HepG2 (cell line): ENCODE data around the gene TUFM. TPM values are rescaled to one million over a fixed set of nuclear protein-coding genes. Genes with fewer than 3 reads are reported as not detected.

Experiments
- ATAC-seq: fragments of 200-7000 bp; cut with Tn5 transposase; 3 replicates; pipeline ENCODE4 v1.9.1; 2020; ENCODE audit warnings: mild to moderate bottlenecking, moderate library complexity
- BruUV-seq: library from RNA; stranded (reverse); fragments of 400-500 nt; replicated peaks from 2 replicates; lab custom pipeline; 2021; lab: Mats Ljungman, UMichigan
- CTCF ChIA-PET: fragments of 300-600 bp; formaldehyde crosslinking; extraction: SDS; loops from one replicate; lab custom pipeline; 2021; ENCODE audit warnings: low total read pairs, inconsistent platforms, low intra/inter-chr PET ratio; lab: Yijun Ruan, JAX
- POLR2A ChIA-PET: fragments of 350-600 bp; sonication (Branson Sonifier 250); formaldehyde crosslinking; loops from one replicate; lab custom pipeline; 2020; ENCODE audit warnings: antibody characterized with exemption, inconsistent platforms; lab: Yijun Ruan, JAX
- DNase-seq: peaks from one replicate; pipeline ENCODE4 v3.0.0-alpha.2; 2015; ENCODE audit warnings: low spot score
- FAIRE-seq: peaks from 3 replicates; lab custom pipeline; 2011; peaks lifted over from hg19 to GRCh38; lab: Jason Lieb, UNC
- H2AFZ ChIP-seq: one replicate; pipeline ENCODE4 v1.6.1; 2011; ENCODE audit warnings: low read length, inconsistent platforms
- H3K27ac ChIP-seq: fragments of 300-600 bp; 3 replicates; pipeline ENCODE4 v1.8.0; 2011; ENCODE audit warnings: mixed run types, mild to moderate bottlenecking, mixed read lengths, low read length, inconsistent platforms; ENCODE audit not compliant: insufficient read depth; ENCODE audit errors: extremely low read length
- H3K27me3 ChIP-seq, 2 experiments: fragments of 200-600 bp in 1 of 2; 2 replicates in 1 of 2; 3 replicates in 1 of 2; pipeline versions ENCODE4 v1.6.0 to v1.8.0; 2011; ENCODE audit warnings: low read length in 2 of 2, mild to moderate bottlenecking in 2 of 2, moderate library complexity in 2 of 2, inconsistent platforms in 1 of 2; ENCODE audit not compliant: insufficient read depth in 2 of 2, control insufficient read depth in 1 of 2
- H3K36me3 ChIP-seq, 2 experiments: fragments of 200-600 bp in 1 of 2; replicated peaks in 1 of 2; 2 replicates in 1 of 2; 3 replicates in 1 of 2; pipeline versions ENCODE4 v1.5.1 to v1.8.0; 2011; ENCODE audit warnings: low read length in 2 of 2, inconsistent platforms in 1 of 2; ENCODE audit not compliant: insufficient read depth in 2 of 2, control insufficient read depth in 1 of 2
- H3K4me1 ChIP-seq: 2 replicates; pipeline ENCODE4 v1.5.1; 2012; ENCODE audit warnings: low read length, inconsistent platforms; ENCODE audit not compliant: insufficient read depth
- H3K4me2 ChIP-seq: 2 replicates; pipeline ENCODE4 v1.6.0; 2011; ENCODE audit warnings: low read depth, low read length, inconsistent platforms
- H3K4me3 ChIP-seq, 3 experiments: fragments of 200-600 bp in 1 of 3; sonication (generic), shearing (Covaris generic) in 1 of 3; replicated peaks in 1 of 3; 2 replicates each; pipeline ENCODE4 v1.5.1; 2011 to 2016; ENCODE audit warnings: low read length in 3 of 3, inconsistent platforms in 2 of 3, low read depth in 2 of 3, mild to moderate bottlenecking in 2 of 3, control low read depth in 1 of 3, mixed read lengths in 1 of 3; ENCODE audit not compliant: insufficient read depth in 1 of 3
- H3K79me2 ChIP-seq: one replicate; pipeline ENCODE4 v1.6.1; 2011; ENCODE audit warnings: low read length, inconsistent platforms; ENCODE audit not compliant: insufficient read depth
- H3K9ac ChIP-seq: 2 replicates; pipeline ENCODE4 v1.6.0; 2011; ENCODE audit warnings: mild to moderate bottlenecking, low read depth, low read length, inconsistent platforms; ENCODE audit not compliant: insufficient read depth
- H3K9me3 ChIP-seq: 2 replicates; pipeline ENCODE4 v1.5.1; 2012; ENCODE audit warnings: mild to moderate bottlenecking, low read length
- H4K20me1 ChIP-seq: 2 replicates; pipeline ENCODE4 v1.6.0; 2011; ENCODE audit warnings: inconsistent platforms, mild to moderate bottlenecking, low read length, moderate library complexity; ENCODE audit not compliant: insufficient read depth
- AGO1 ChIP-seq: fragments of 200-400 bp; formaldehyde crosslinking; IDR thresholded peaks from 2 replicates; pipeline ENCODE4 v1.6.1; 2017; ENCODE audit warnings: mild to moderate bottlenecking, low read depth, low read length, moderate library complexity; ENCODE audit not compliant: poor library complexity, severe bottlenecking
- AGO2 ChIP-seq: fragments of 200-400 bp; formaldehyde crosslinking; optimal IDR thresholded peaks from 2 replicates; pipeline ENCODE3; 2017; ENCODE audit warnings: mild to moderate bottlenecking, low read depth, low read length, moderate library complexity
- BRD4 ChIP-seq: sonication (generic); formaldehyde crosslinking; IDR thresholded peaks from 2 replicates; pipeline ENCODE4 v1.4.0; 2020; ENCODE audit warnings: missing genetic modification reagents
- HNF4G ChIP-seq, 2 experiments: sonication (generic) in 1 of 2; formaldehyde crosslinking in 1 of 2; IDR thresholded peaks; 2 replicates each; pipeline versions ENCODE4 v1.4.0 to v1.6.1; 2011 to 2020; ENCODE audit warnings: borderline replicate concordance in 2 of 2, low read depth in 2 of 2, mild to moderate bottlenecking in 2 of 2, low read length in 1 of 2, missing genetic modification reagents in 1 of 2, moderate library complexity in 1 of 2
- KAT8 ChIP-seq: IDR thresholded peaks from 2 replicates; pipeline ENCODE4 v1.6.1; 2016; ENCODE audit warnings: missing genetic modification reagents, missing compliant biosample characterization
- MEF2D ChIP-seq: sonication (generic); formaldehyde crosslinking; IDR thresholded peaks from 2 replicates; pipeline ENCODE4 v1.5.1; 2020; ENCODE audit warnings: mild to moderate bottlenecking, missing genetic modification reagents
- NONO ChIP-seq, 2 experiments: fragments of 450-650 bp in 1 of 2; sonication (generic) in 1 of 2; formaldehyde crosslinking in 1 of 2; IDR thresholded peaks in 1 of 2; conservative IDR thresholded peaks in 1 of 2; 2 replicates each; pipeline versions ENCODE4 v1.6.1 to v1.8.0; 2017 to 2022; ENCODE audit warnings: mild to moderate bottlenecking in 1 of 2, missing genetic modification reagents in 1 of 2, moderate library complexity in 1 of 2
- POLR2A ChIP-seq, 2 experiments: IDR thresholded peaks; 2 replicates each; pipeline ENCODE4 v1.6.1; 2011; ENCODE audit warnings: low read depth in 2 of 2, low read length in 2 of 2, mild to moderate bottlenecking in 1 of 2, moderate library complexity in 1 of 2; ENCODE audit not compliant: insufficient read depth in 1 of 2
- RAD21 ChIP-seq: fragments of 450-650 bp; formaldehyde crosslinking; IDR thresholded peaks from 2 replicates; pipeline ENCODE4 v1.5.0; 2020; ENCODE audit warnings: mild to moderate bottlenecking
- RBM22 ChIP-seq: fragments of 200-400 bp; formaldehyde crosslinking; optimal IDR thresholded peaks from 2 replicates; pipeline ENCODE3; 2017; ENCODE audit warnings: mild to moderate bottlenecking, low read length, moderate library complexity
- STAG1 ChIP-seq: sonication (generic); formaldehyde crosslinking; IDR thresholded peaks from 2 replicates; pipeline ENCODE4 v1.4.0; 2020; ENCODE audit warnings: missing genetic modification reagents
- TARDBP ChIP-seq: sonication (generic); formaldehyde crosslinking; IDR thresholded peaks from 2 replicates; pipeline ENCODE4 v1.8.0; 2022; ENCODE audit warnings: mild to moderate bottlenecking, missing genetic modification reagents
- TMF1 ChIP-seq: sonication (generic); formaldehyde crosslinking; IDR thresholded peaks from 2 replicates; pipeline ENCODE4 v1.8.1; 2022; ENCODE audit warnings: low read depth, missing genetic modification reagents
- ZNF329 ChIP-seq: sonication (generic); formaldehyde crosslinking; IDR thresholded peaks from 2 replicates; pipeline ENCODE4 v1.9.0; 2021; ENCODE audit warnings: low read depth, mild to moderate bottlenecking, missing genetic modification reagents
- ZNF562 ChIP-seq: sonication (generic); formaldehyde crosslinking; IDR thresholded peaks from 2 replicates; pipeline ENCODE4 v1.8.0; 2022; ENCODE audit warnings: missing genetic modification reagents, borderline replicate concordance
- ZNF670 ChIP-seq: sonication (generic); formaldehyde crosslinking; IDR thresholded peaks from 2 replicates; pipeline ENCODE4 v1.8.0; 2022; ENCODE audit warnings: mild to moderate bottlenecking, missing genetic modification reagents, borderline replicate concordance
- ZSCAN29 ChIP-seq: sonication (generic); formaldehyde crosslinking; conservative IDR thresholded peaks from 2 replicates; pipeline ENCODE4 v1.4.0; 2020; ENCODE audit warnings: mild to moderate bottlenecking, missing genetic modification reagents
- WGBS: methylation state at CpG from one replicate; pipeline ENCODE4 v1.1.6; 2017; ENCODE audit warnings: low lambda C conversion rate; 5-methylcytosine and 5-hydroxymethylcytosine counted together
- in situ Hi-C: cut with HindIII; loops from 2 replicates; pipeline ENCODE4 v1.10.0; 2017; ENCODE audit warnings: low pct_unique_long_range_greater_than_20kb; ENCODE audit not compliant: extremely low pct_ligation_motif_present
- intact Hi-C: fragments of 100-400 bp; cut with micrococcal nuclease; formaldehyde crosslinking; loops from one replicate; pipeline ENCODE4 v1.10.0; 2022; ENCODE audit not compliant: unreplicated experiment
- polyA plus RNA-seq, 8 experiments: library from polyadenylated mRNA; depleted of rRNA in 3 of 8; stranded (reverse) in 7 of 8; unstranded in 1 of 8; fragments of >200 nt; fragmentation: Illumina TruSeq in 4 of 8; extraction: Trizol in 4 of 8; gene quantifications; 2 replicates each; pipeline versions ENCODE4 v1.2.1 to v1.2.3, GENCODE V29; 2011 to 2016; ENCODE audit warnings: low read depth in 4 of 8, missing spikeins in 1 of 8, mixed read lengths in 1 of 8; ENCODE audit not compliant: insufficient read depth in 1 of 8
- total RNA-seq, 5 experiments: library from RNA; depleted of rRNA; stranded (reverse); fragments of >200 nt; fragmentation: Illumina TruSeq; extraction: Trizol; gene quantifications; 2 replicates each; pipeline ENCODE4 v1.2.3, GENCODE V29; 2016; ENCODE audit warnings: low read depth in 1 of 5
- TF ChIP-seq, protein P1 (sequence below): sonication (generic); formaldehyde crosslinking; IDR thresholded peaks from 2 replicates; pipeline ENCODE4 v1.5.0; 2020; ENCODE audit warnings: missing genetic modification reagents
- TF ChIP-seq, protein P2 (sequence below): IDR thresholded peaks from 2 replicates; pipeline ENCODE4 v1.6.1; 2018; ENCODE audit warnings: missing genetic modification reagents, mild to moderate bottlenecking, missing compliant biosample characterization
- TF ChIP-seq, protein P3 (sequence below): sonication (generic); formaldehyde crosslinking; IDR thresholded peaks from 2 replicates; pipeline ENCODE4 v1.5.1; 2020; ENCODE audit warnings: missing genetic modification reagents, mild to moderate bottlenecking, borderline replicate concordance

Gene TUFM
- total and polyA plus RNA-seq, 2 of the 13 experiments (the other 11 are each of a cell fraction or from before 2014, with no cell fraction given) = 206 to 298 TPM

DNA sequence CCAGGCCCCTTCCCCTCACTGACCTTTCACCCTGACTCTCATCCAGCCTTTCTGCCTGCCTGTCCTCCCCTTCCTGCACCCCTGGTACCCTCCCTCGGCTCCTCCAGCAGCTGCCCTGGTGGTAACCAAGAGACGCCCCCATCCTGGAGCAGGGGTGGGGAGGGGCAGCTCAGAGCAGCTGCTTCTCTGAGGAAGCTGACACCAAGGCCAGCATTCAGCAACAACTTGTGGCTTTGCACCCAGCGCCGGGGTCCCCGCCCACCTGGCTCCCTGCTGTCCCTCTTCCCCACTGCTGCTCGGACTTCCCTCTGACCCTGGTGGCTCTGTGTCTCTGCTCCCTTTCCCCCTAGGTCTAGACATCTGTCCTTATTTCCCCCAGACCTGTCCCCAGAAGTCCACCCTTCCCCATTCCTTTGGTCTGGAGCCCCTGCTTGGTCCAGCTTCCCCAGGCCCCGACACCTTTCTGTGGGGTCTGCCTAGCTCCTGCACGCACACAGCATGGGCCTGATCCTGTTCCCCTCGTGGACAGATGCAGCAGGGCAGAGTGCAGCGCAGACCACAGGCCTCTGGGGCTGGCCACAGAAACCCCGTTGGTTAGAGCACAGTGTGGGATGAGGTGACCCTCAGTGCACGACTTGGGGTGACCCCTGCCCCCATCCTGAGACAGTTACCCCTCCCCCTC lies 31.0 kb upstream of the TUFM start:
- Histone ChIP-seq H3K4me3 (no peak overlapping the region), H3K4me2 (no peak overlapping the region), H3K79me2 (no peaks in the 10 kb centered on the region), H3K9me3 (no peaks in the 10 kb centered on the region), H3K36me3 (peaks cover 17 to 24% of the 10 kb centered on the region in 2 experiments; a peak in 4 of 5 replicates), H3K27me3 (no peaks in the 10 kb centered on the region), H3K9ac (no peak overlapping the region), H3K27ac (no peak overlapping the region), H4K20me1 (no peaks in the 10 kb centered on the region)
- no peak for FAIRE-seq
- intact Hi-C loops (no loop called here), in situ Hi-C loops (no loop called here)
- peak; percentile 22 for ATAC-seq
- BruUV-seq = no TSS peak
- CTCF ChIA-PET = no interaction called here
- no peak for DNase-seq
- no peak for TF ChIP-seq ZNF562 (CRISPR knock-in tag)
- TF ChIP-seq, protein P1, sequence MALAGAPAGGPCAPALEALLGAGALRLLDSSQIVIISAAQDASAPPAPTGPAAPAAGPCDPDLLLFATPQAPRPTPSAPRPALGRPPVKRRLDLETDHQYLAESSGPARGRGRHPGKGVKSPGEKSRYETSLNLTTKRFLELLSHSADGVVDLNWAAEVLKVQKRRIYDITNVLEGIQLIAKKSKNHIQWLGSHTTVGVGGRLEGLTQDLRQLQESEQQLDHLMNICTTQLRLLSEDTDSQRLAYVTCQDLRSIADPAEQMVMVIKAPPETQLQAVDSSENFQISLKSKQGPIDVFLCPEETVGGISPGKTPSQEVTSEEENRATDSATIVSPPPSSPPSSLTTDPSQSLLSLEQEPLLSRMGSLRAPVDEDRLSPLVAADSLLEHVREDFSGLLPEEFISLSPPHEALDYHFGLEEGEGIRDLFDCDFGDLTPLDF (CRISPR knock-in tag) = no peak
- no peak for TF ChIP-seq BRD4
- TF ChIP-seq, protein P2, sequence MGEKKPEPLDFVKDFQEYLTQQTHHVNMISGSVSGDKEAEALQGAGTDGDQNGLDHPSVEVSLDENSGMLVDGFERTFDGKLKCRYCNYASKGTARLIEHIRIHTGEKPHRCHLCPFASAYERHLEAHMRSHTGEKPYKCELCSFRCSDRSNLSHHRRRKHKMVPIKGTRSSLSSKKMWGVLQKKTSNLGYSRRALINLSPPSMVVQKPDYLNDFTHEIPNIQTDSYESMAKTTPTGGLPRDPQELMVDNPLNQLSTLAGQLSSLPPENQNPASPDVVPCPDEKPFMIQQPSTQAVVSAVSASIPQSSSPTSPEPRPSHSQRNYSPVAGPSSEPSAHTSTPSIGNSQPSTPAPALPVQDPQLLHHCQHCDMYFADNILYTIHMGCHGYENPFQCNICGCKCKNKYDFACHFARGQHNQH (CRISPR knock-in tag) = no peak
- TF ChIP-seq RAD21 = 0 out of 2 replicates have a peak, but pooled peaks have one; percentile 9
- TF ChIP-seq RBM22 = peak; percentile 62
- no peak for TF ChIP-seq ZNF670 (CRISPR knock-in tag)
- TF ChIP-seq POLR2A (IDR thresholded peaks at IDR 0.05; ENCODE audit: insufficient read depth in 1 of 2, low read depth in 2 of 2, low read length in 2 of 2) = peak in 1 of 2 experiments; percentile 34; a peak in 1 of 4 replicates
- TF ChIP-seq TMF1 (CRISPR knock-in tag) = no peak
- no peak for TF ChIP-seq NONO (IDR thresholded peaks at IDR 0.05)
- no peak for TF ChIP-seq NONO (CRISPR knock-in tag; conservative IDR thresholded peaks at IDR 0.05)
- TF ChIP-seq, protein P3, sequence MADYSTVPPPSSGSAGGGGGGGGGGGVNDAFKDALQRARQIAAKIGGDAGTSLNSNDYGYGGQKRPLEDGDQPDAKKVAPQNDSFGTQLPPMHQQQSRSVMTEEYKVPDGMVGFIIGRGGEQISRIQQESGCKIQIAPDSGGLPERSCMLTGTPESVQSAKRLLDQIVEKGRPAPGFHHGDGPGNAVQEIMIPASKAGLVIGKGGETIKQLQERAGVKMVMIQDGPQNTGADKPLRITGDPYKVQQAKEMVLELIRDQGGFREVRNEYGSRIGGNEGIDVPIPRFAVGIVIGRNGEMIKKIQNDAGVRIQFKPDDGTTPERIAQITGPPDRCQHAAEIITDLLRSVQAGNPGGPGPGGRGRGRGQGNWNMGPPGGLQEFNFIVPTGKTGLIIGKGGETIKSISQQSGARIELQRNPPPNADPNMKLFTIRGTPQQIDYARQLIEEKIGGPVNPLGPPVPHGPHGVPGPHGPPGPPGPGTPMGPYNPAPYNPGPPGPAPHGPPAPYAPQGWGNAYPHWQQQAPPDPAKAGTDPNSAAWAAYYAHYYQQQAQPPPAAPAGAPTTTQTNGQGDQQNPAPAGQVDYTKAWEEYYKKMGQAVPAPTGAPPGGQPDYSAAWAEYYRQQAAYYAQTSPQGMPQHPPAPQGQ (CRISPR knock-in tag) = no peak
- TF ChIP-seq AGO1 = peak; percentile 28
- peak; percentile 63 for TF ChIP-seq AGO2
- no peak for TF ChIP-seq TARDBP (CRISPR knock-in tag)
- no peak for TF ChIP-seq ZSCAN29
- TF ChIP-seq HNF4G (IDR thresholded peaks at IDR 0.05; ENCODE audit: borderline replicate concordance, low read depth, low read length) = no peak
- no peak for TF ChIP-seq HNF4G (CRISPR knock-in tag; IDR thresholded peaks at IDR 0.05; ENCODE audit: borderline replicate concordance, low read depth)
- no peak for TF ChIP-seq ZNF329
- no peak for TF ChIP-seq STAG1 (CRISPR knock-in tag)
- TF ChIP-seq MEF2D (CRISPR knock-in tag) = no peak
- no peak for TF ChIP-seq KAT8 (CRISPR knock-in tag)
- TF ChIP-seq, all 625 proteins: peak for 5
- POLR2A ChIA-PET = interaction anchor here (1.0 to 1.1 kb wide), 2 partner anchors 13 to 46 kb away, joined by 3 read pairs; partner anchors contain the start of gene SH2B1
- no peak overlapping the region for H2AFZ ChIP-seq
- no peaks in the 10 kb centered on the region for H3K4me1 ChIP-seq
- 92% methylated on average over 12 of the region's 12 CpGs for WGBS
